ENCODE results near the gene NAP1L5. TPM values are rescaled to one million over a fixed set of nuclear protein-coding genes. Genes with fewer than 3 reads are reported as not detected.

The NAP1L5 gene
- total RNA-seq, 1 donor from 2014 or later: 7.5 TPM

- no peaks in the 10 kb centered on the region for H3K4me1 Mint-ChIP-seq
- no peaks in the 10 kb centered on the region for H3K27me3 Mint-ChIP-seq (ENCODE audit: low read depth)
- no peaks in the 10 kb centered on the region for H3K36me3 Mint-ChIP-seq (ENCODE audit: low read depth)
- no peaks in the 10 kb centered on the region for H3K9me3 Mint-ChIP-seq
- no peak for TF ChIP-seq CTCF (conservative IDR thresholded peaks at IDR 0.05)
- DNase-seq (ENCODE audit: low read depth, low spot score): no peak
- no peak overlapping the region for H3K27ac Mint-ChIP-seq (ENCODE audit: unreplicated experiment)
- H3K4me3 Mint-ChIP-seq: no peak overlapping the region
Measured at GRCh38 chr4:88690355-88690754, 7.3 kb downstream of the NAP1L5 start.

GRCh38 chr4:88681209-88681608 is 16.4 kb downstream of the NAP1L5 start:
- Mint-ChIP-seq H3K27ac (ENCODE audit: unreplicated experiment) (no peak overlapping the region), H3K27me3 (ENCODE audit: low read depth) (no peaks in the 10 kb centered on the region), H3K4me1 (no peaks in the 10 kb centered on the region), H3K9me3 (peaks cover 3% of the 10 kb centered on the region), H3K4me3 (no peak overlapping the region), H3K36me3 (ENCODE audit: low read depth) (peaks cover 3% of the 10 kb centered on the region)
- no peak for DNase-seq (ENCODE audit: low read depth, low spot score)
- TF ChIP-seq CTCF (conservative IDR thresholded peaks at IDR 0.05): no peak

- H3K9me3 Mint-ChIP-seq: no peaks in the 10 kb centered on the region
- no peak overlapping the region for H3K27ac Mint-ChIP-seq (ENCODE audit: unreplicated experiment)
- DNase-seq (ENCODE audit: low read depth, low spot score): no peak
- no peak overlapping the region for H3K4me3 Mint-ChIP-seq
- no peak for TF ChIP-seq CTCF (conservative IDR thresholded peaks at IDR 0.05)
- H3K27me3 Mint-ChIP-seq (ENCODE audit: low read depth): no peaks in the 10 kb centered on the region
- H3K4me1 Mint-ChIP-seq: no peaks in the 10 kb centered on the region
- H3K36me3 Mint-ChIP-seq (ENCODE audit: low read depth): no peaks in the 10 kb centered on the region
Measured at GRCh38 chr4:88675543-88675942, 22.1 kb downstream of the NAP1L5 start.

GRCh38 chr4:88674979-88675378 is 22.6 kb downstream of the NAP1L5 start:
- H3K36me3 Mint-ChIP-seq (ENCODE audit: low read depth): no peaks in the 10 kb centered on the region
- no peak overlapping the region for H3K27ac Mint-ChIP-seq (ENCODE audit: unreplicated experiment)
- no peaks in the 10 kb centered on the region for H3K27me3 Mint-ChIP-seq (ENCODE audit: low read depth)
- H3K4me1 Mint-ChIP-seq: no peaks in the 10 kb centered on the region
- H3K4me3 Mint-ChIP-seq: no peak overlapping the region
- DNase-seq (ENCODE audit: low read depth, low spot score): no peak
- TF ChIP-seq CTCF (conservative IDR thresholded peaks at IDR 0.05): no peak
- H3K9me3 Mint-ChIP-seq: no peaks in the 10 kb centered on the region

GRCh38 chr4:88674565-88674964 is 23.1 kb downstream of the NAP1L5 start:
- Mint-ChIP-seq H3K27me3 (ENCODE audit: low read depth) (no peaks in the 10 kb centered on the region), H3K9me3 (no peaks in the 10 kb centered on the region), H3K4me3 (no peak overlapping the region), H3K27ac (ENCODE audit: unreplicated experiment) (no peak overlapping the region), H3K4me1 (no peaks in the 10 kb centered on the region), H3K36me3 (ENCODE audit: low read depth) (no peaks in the 10 kb centered on the region)
- no peak for DNase-seq (ENCODE audit: low read depth, low spot score)
- no peak for TF ChIP-seq CTCF (conservative IDR thresholded peaks at IDR 0.05)

GRCh38 chr4:88673886-88674285 is 23.7 kb downstream of the NAP1L5 start:
- Mint-ChIP-seq H3K4me1 (no peaks in the 10 kb centered on the region), H3K27me3 (ENCODE audit: low read depth) (no peaks in the 10 kb centered on the region), H3K27ac (ENCODE audit: unreplicated experiment) (no peak overlapping the region)

More at GRCh38 chr4:88673886-88674285, 23.7 kb downstream of the NAP1L5 start:
- H3K9me3 Mint-ChIP-seq: no peaks in the 10 kb centered on the region
- H3K36me3 Mint-ChIP-seq (ENCODE audit: low read depth): no peaks in the 10 kb centered on the region
- no peak for DNase-seq (ENCODE audit: low read depth, low spot score)
- no peak for TF ChIP-seq CTCF (conservative IDR thresholded peaks at IDR 0.05)
- no peak overlapping the region for H3K4me3 Mint-ChIP-seq

Measured in neural crest cell (in vitro differentiated cells).